A549 (cell line): Measurements from ENCODE around the gene CD99L2. TPM values are rescaled to one million over a fixed set of nuclear protein-coding genes. Genes with fewer than 3 reads are reported as not detected.

Experiments used
- ATAC-seq, 2 experiments: fragments of 200-7000 bp in 1 of 2; fragments of >200 bp in 1 of 2; cut with Nextera tagmentation in 1 of 2; cut with Tn5 transposase in 1 of 2; 3 replicates each; pipeline versions ENCODE4 v1.8.0 to v1.9.1; 2018 to 2020; ENCODE audit warnings: mild to moderate bottlenecking in 1 of 2, moderate library complexity in 1 of 2
- CTCF ChIA-PET: fragments of 300-600 bp; sonication (Branson Sonifier 250); formaldehyde crosslinking; extraction: SDS; loops from one replicate; lab custom pipeline; 2021; ENCODE audit warnings: antibody characterized with exemption, inconsistent platforms; lab: Yijun Ruan, JAX
- POLR2A ChIA-PET: fragments of 350-600 bp; formaldehyde crosslinking; extraction: SDS; loops from one replicate; lab custom pipeline; 2021; ENCODE audit warnings: antibody characterized with exemption, inconsistent platforms; lab: Yijun Ruan, JAX
- DNase-seq, 2 experiments: peaks; one replicate each; pipeline versions ENCODE4 v3.0.0 to v3.0.0-alpha.2; 2011 to 2016; ENCODE audit warnings: low read depth in 1 of 2, low spot score in 1 of 2
- FAIRE-seq: peaks from 2 replicates; lab custom pipeline; 2011; peaks lifted over from hg19 to GRCh38; lab: Jason Lieb, UNC
- H3K27ac ChIP-seq, 2 experiments: fragments of >200 bp; sonication (Bioruptor Twin); formaldehyde crosslinking; 3 replicates each; pipeline ENCODE4 v1.5.1; 2016 to 2017
- H3K4me1 ChIP-seq: fragments of >200 bp; sonication (Bioruptor Twin); formaldehyde crosslinking; 3 replicates; pipeline ENCODE4 v1.6.1; 2016
- H3K4me2 ChIP-seq: fragments of >200 bp; sonication (Bioruptor Twin); formaldehyde crosslinking; 3 replicates; pipeline ENCODE4 v1.6.1; 2016
- H3K4me3 ChIP-seq: fragments of >200 bp; sonication (Bioruptor Twin); formaldehyde crosslinking; 3 replicates; pipeline ENCODE4 v1.5.1; 2016
- H3K9me3 ChIP-seq: fragments of >200 bp; sonication (Bioruptor Twin); formaldehyde crosslinking; 3 replicates; pipeline ENCODE4 v1.6.1; 2016
- BHLHE40 ChIP-seq: IDR thresholded peaks from 2 replicates; pipeline ENCODE4 v1.6.1; 2012; ENCODE audit warnings: low read depth, low read length, inconsistent platforms
- CBX2 ChIP-seq: fragments of 200-600 bp; sonication (generic); IDR thresholded peaks from 2 replicates; pipeline ENCODE4 v1.6.1; 2016; ENCODE audit warnings: low read depth, mild to moderate bottlenecking, borderline replicate concordance
- CBX8 ChIP-seq: fragments of 200-600 bp; sonication (generic); IDR thresholded peaks from 2 replicates; pipeline ENCODE4 v1.6.1; 2016
- CTCF ChIP-seq: fragments of >200 bp; sonication (Bioruptor Twin); formaldehyde crosslinking; IDR thresholded peaks from 3 replicates; pipeline ENCODE4 v1.5.1; 2016
- E2F6 ChIP-seq: IDR thresholded peaks from 2 replicates; pipeline ENCODE4 v1.6.1; 2012; ENCODE audit warnings: low read depth, borderline replicate concordance
- EHF ChIP-seq: fragments of 250-450 bp; sonication (Bioruptor Pico); IDR thresholded peaks from 2 replicates; pipeline ENCODE4 v1.5.0; 2020; ENCODE audit warnings: mild to moderate bottlenecking
- EHMT2 ChIP-seq: fragments of 200-600 bp; sonication (generic); IDR thresholded peaks from 2 replicates; pipeline ENCODE4 v1.6.1; 2016; ENCODE audit warnings: antibody characterized with exemption, low read depth, mild to moderate bottlenecking, moderate library complexity
- ELK1 ChIP-seq: fragments of 150-350 bp; IDR thresholded peaks from 2 replicates; pipeline ENCODE4 v1.6.1; 2014; ENCODE audit warnings: low read depth, mild to moderate bottlenecking, low read length
- EP300 ChIP-seq, 2 experiments: fragments of >200 bp; sonication (Bioruptor Twin); formaldehyde crosslinking; IDR thresholded peaks; 2 replicates in 1 of 2; 3 replicates in 1 of 2; pipeline ENCODE4 v1.6.1; 2016 to 2017
- FOSB ChIP-seq: fragments of 250-450 bp; sonication (Bioruptor Pico); IDR thresholded peaks from 2 replicates; pipeline ENCODE4 v1.5.0; 2020; ENCODE audit warnings: mild to moderate bottlenecking, moderate library complexity
- FOXS1 ChIP-seq: fragments of 250-450 bp; sonication (Bioruptor Pico); IDR thresholded peaks from 2 replicates; pipeline ENCODE4 v1.5.0; 2020; ENCODE audit warnings: mild to moderate bottlenecking, moderate library complexity
- GATA3 ChIP-seq: IDR thresholded peaks from 2 replicates; pipeline ENCODE4 v1.6.1; 2012; ENCODE audit warnings: borderline replicate concordance
- HES2 ChIP-seq: fragments of >200 bp; sonication (Bioruptor Twin); formaldehyde crosslinking; IDR thresholded peaks from 2 replicates; pipeline ENCODE4 v1.6.1; 2016
- HEYL ChIP-seq: fragments of 250-450 bp; sonication (Bioruptor Pico); IDR thresholded peaks from 2 replicates; pipeline ENCODE4 v1.8.0; 2021; ENCODE audit warnings: mild to moderate bottlenecking, moderate library complexity
- KDM5A ChIP-seq: fragments of 200-600 bp; sonication (generic); IDR thresholded peaks from 2 replicates; pipeline ENCODE4 v1.6.1; 2016; ENCODE audit warnings: antibody characterized with exemption, mild to moderate bottlenecking
- MAFK ChIP-seq: fragments of 450-650 bp; IDR thresholded peaks from 2 replicates; pipeline ENCODE4 v1.6.1; 2014; ENCODE audit not compliant: partially characterized antibody
- NFE2L2 ChIP-seq: fragments of 150-350 bp; conservative IDR thresholded peaks from 2 replicates; pipeline ENCODE4 v1.6.1; 2014; ENCODE audit warnings: low read length
- NR3C1 ChIP-seq: fragments of >200 bp; sonication (Bioruptor Twin); formaldehyde crosslinking; IDR thresholded peaks from 3 replicates; pipeline ENCODE4 v1.6.1; 2017
- POLR2A ChIP-seq: IDR thresholded peaks from 2 replicates; pipeline ENCODE4 v1.6.1; 2012; ENCODE audit warnings: mild to moderate bottlenecking, low read length
- RARB ChIP-seq: fragments of 250-450 bp; sonication (Bioruptor Pico); IDR thresholded peaks from 2 replicates; pipeline ENCODE4 v1.8.0; 2021; ENCODE audit warnings: mild to moderate bottlenecking, moderate library complexity
- RCOR1 ChIP-seq: fragments of 150-350 bp; IDR thresholded peaks from 2 replicates; pipeline ENCODE4 v1.6.1; 2014; ENCODE audit warnings: antibody characterized with exemption, low read length, low read depth
- SMC3 ChIP-seq: fragments of >200 bp; sonication (Bioruptor Twin); formaldehyde crosslinking; IDR thresholded peaks from 3 replicates; pipeline ENCODE4 v1.6.1; 2018; ENCODE audit warnings: inconsistent platforms
- SREBF2 ChIP-seq: fragments of 450-650 bp; IDR thresholded peaks from 2 replicates; pipeline ENCODE4 v1.6.1; 2014; ENCODE audit warnings: mild to moderate bottlenecking, moderate library complexity
- ZC3H11A ChIP-seq: fragments of 450-650 bp; IDR thresholded peaks from 2 replicates; pipeline ENCODE4 v1.6.1; 2014; ENCODE audit warnings: antibody characterized with exemption, mild to moderate bottlenecking
- ZFP36 ChIP-seq: fragments of 450-650 bp; IDR thresholded peaks from 2 replicates; pipeline ENCODE4 v1.6.1; 2014; ENCODE audit warnings: borderline replicate concordance; ENCODE audit not compliant: partially characterized antibody
- WGBS: methylation state at CpG from one replicate; pipeline ENCODE4 v1.1.6; 2017; ENCODE audit errors: missing lambda C conversion rate; 5-methylcytosine and 5-hydroxymethylcytosine counted together
- polyA plus RNA-seq, 4 experiments: library from polyadenylated mRNA; depleted of rRNA in 3 of 4; stranded (reverse); fragments of >200 nt; fragmentation: RNase III in 1 of 4; extraction: RNeasy Plus Mini Kit Qiagen cat#74134 plus additional on column Dnase treatment in 1 of 4; gene quantifications; 2 replicates in 3 of 4; 3 replicates in 1 of 4; pipeline ENCODE4 v1.2.3, GENCODE V29; 2011 to 2017

The CD99L2 gene
- polyA plus RNA-seq, 2 of the 4 experiments (the other 2 are of a cell fraction): 50.5 to 66.5 TPM

GRCh38 chrX:150777328-150777992 is 121.0 kb downstream of the CD99L2 start:
- H3K27ac ChIP-seq: no peak overlapping the region
- ChIA-PET CTCF (interaction anchor here (0.6 to 12.6 kb wide), 3 partner anchors 92 to 305 kb away, joined by 4 to 223 read pairs (median 17); no protein-coding TSS in a partner anchor), POLR2A (no interaction called here)
- 91% methylated on average over 18 of the region's 18 CpGs for WGBS
- 0 out of 3 replicates have a peak, but pooled peaks cover under 1% of the 10 kb centered on the region for H3K4me1 ChIP-seq
- no peak for DNase-seq
- FAIRE-seq: no peak
- no peak overlapping the region for H3K4me3 ChIP-seq
- no peak for ATAC-seq
- H3K4me2 ChIP-seq: no peak overlapping the region
- no peaks in the 10 kb centered on the region for H3K9me3 ChIP-seq
- TF ChIP-seq BHLHE40 (no peak), NFE2L2 (no peak), CTCF (no peak), POLR2A (no peak), ZFP36 (no peak), EP300 (IDR thresholded peaks at IDR 0.05) (no peak), ZC3H11A (no peak), RCOR1 (no peak), ELK1 (no peak), EHMT2 (no peak), HEYL (no peak), SMC3 (no peak), MAFK (no peak), FOXS1 (CRISPR knock-in tag) (no peak)

- H3K4me1 ChIP-seq: 0 out of 3 replicates have a peak, but pooled peaks cover 6% of the 10 kb centered on the region
- WGBS: 89% methylated on average over 11 of the region's 18 CpGs
- POLR2A ChIA-PET: no interaction called here
- no peak for FAIRE-seq
- TF ChIP-seq GATA3: no peak
- no peak for TF ChIP-seq NR3C1
- TF ChIP-seq RARB (CRISPR knock-in tag): no peak
- no peak for TF ChIP-seq FOXS1 (CRISPR knock-in tag)
- TF ChIP-seq SREBF2: no peak
- TF ChIP-seq KDM5A: no peak
- TF ChIP-seq, all 56 proteins: peak for 0
- CTCF ChIA-PET: interaction anchor here (12.6 kb wide), 1 partner anchor 306 kb away, joined by 223 read pairs; no protein-coding TSS in a partner anchor
- DNase-seq (no peak), ATAC-seq (no peak)
- Histone ChIP-seq H3K9me3 (no peaks in the 10 kb centered on the region), H3K4me2 (no peak overlapping the region), H3K27ac (no peak overlapping the region), H3K4me3 (no peak overlapping the region)
Observed at GRCh38 chrX:150775569-150776350, 122.7 kb downstream of the CD99L2 start.

GRCh38 chrX:150774798-150775568 is 123.5 kb downstream of the CD99L2 start:
- Histone ChIP-seq H3K9me3 (no peaks in the 10 kb centered on the region), H3K27ac (no peak overlapping the region), H3K4me3 (no peak overlapping the region), H3K4me1 (0 out of 3 replicates have a peak, but pooled peaks cover 6% of the 10 kb centered on the region), H3K4me2 (no peak overlapping the region)
- TF ChIP-seq HES2: no peak
- TF ChIP-seq GATA3: no peak
- TF ChIP-seq EHF (CRISPR knock-in tag): no peak
- no peak for TF ChIP-seq CBX8
- TF ChIP-seq FOXS1 (CRISPR knock-in tag): no peak
- no peak for TF ChIP-seq SMC3
- no peak for TF ChIP-seq ELK1
- TF ChIP-seq FOSB (CRISPR knock-in tag): no peak
- TF ChIP-seq E2F6: no peak
- TF ChIP-seq CBX2: no peak
- no peak for TF ChIP-seq SREBF2
- TF ChIP-seq NR3C1: no peak
- DNase-seq (no peak), ATAC-seq (no peak), FAIRE-seq (no peak)
- ChIA-PET POLR2A (no interaction called here), CTCF (interaction anchor here (12.6 kb wide), 1 partner anchor 307 kb away, joined by 223 read pairs; no protein-coding TSS in a partner anchor)
- WGBS: 91% methylated on average over 13 of the region's 14 CpGs
